CD4-positive, alpha-beta T cell (primary cell): ENCODE data around the gene TMEM87A. TPM values are rescaled to one million over a fixed set of nuclear protein-coding genes. Genes with fewer than 3 reads are reported as not detected.

Experiments used
- ATAC-seq: fragments of 200-7000 bp; cut with Tn5 transposase; one replicate; pipeline ENCODE4 v1.10.0; 2022; ENCODE audit warnings: mild to moderate bottlenecking; ENCODE audit not compliant: poor library complexity
- CTCF ChIA-PET: fragments of 350-600 bp; sonication (Branson Sonifier 250); formaldehyde crosslinking; loops from one replicate; lab custom pipeline; 2021; ENCODE audit warnings: antibody characterized with exemption, inconsistent platforms; lab: Charles Lee
- POLR2A ChIA-PET: fragments of 350-600 bp; sonication (Branson Sonifier 250); formaldehyde crosslinking; loops from one replicate; lab custom pipeline; 2021; ENCODE audit warnings: antibody characterized with exemption, inconsistent platforms; lab: Charles Lee
- DNase-seq, 14 experiments: peaks; one replicate each; pipeline ENCODE4 v3.0.0-alpha.2; 2013 to 2020; ENCODE audit warnings: mixed read lengths in 2 of 14
- H3K27ac ChIP-seq, 2 donors: one replicate each; pipeline versions ENCODE4 v1.5.1 to v1.7.0; 2013; ENCODE audit warnings: low read length in 2 of 2, low read depth in 1 of 2, mild to moderate bottlenecking in 1 of 2
- H3K27me3 ChIP-seq, 2 experiments: 1 replicate in 1 of 2; 2 replicates in 1 of 2; pipeline versions ENCODE4 v1.6.1 to v1.7.0; 2013; ENCODE audit warnings: low read length in 2 of 2, control low read depth in 1 of 2, mild to moderate bottlenecking in 1 of 2, moderate library complexity in 1 of 2; ENCODE audit not compliant: insufficient read depth in 2 of 2, control insufficient read depth in 1 of 2
- H3K36me3 ChIP-seq: one replicate; pipeline ENCODE4 v1.6.1; 2013; ENCODE audit warnings: low read length, control low read depth; ENCODE audit not compliant: insufficient read depth
- H3K4me1 ChIP-seq: one replicate; pipeline ENCODE4 v1.6.1; 2013; ENCODE audit warnings: low read length, control low read depth; ENCODE audit not compliant: insufficient read depth
- H3K4me3 ChIP-seq: one replicate; pipeline ENCODE4 v1.5.1; 2013; ENCODE audit warnings: mild to moderate bottlenecking, low read length, moderate library complexity
- H3K9me3 ChIP-seq, 2 experiments: 1 replicate in 1 of 2; 2 replicates in 1 of 2; pipeline versions ENCODE4 v1.6.1 to v1.7.0; 2013; ENCODE audit warnings: low read length in 2 of 2, mild to moderate bottlenecking in 2 of 2, control low read depth in 1 of 2, moderate library complexity in 1 of 2; ENCODE audit not compliant: control insufficient read depth in 1 of 2, insufficient read depth in 1 of 2
- H3K27ac Mint-ChIP-seq: one replicate; pipeline ENCODE4 v1.8.0; 2020; ENCODE audit warnings: mixed read lengths
- H3K27me3 Mint-ChIP-seq: one replicate; pipeline ENCODE4 v1.8.0; 2021; ENCODE audit warnings: mixed read lengths
- H3K36me3 Mint-ChIP-seq: one replicate; pipeline ENCODE4 v1.8.0; 2021; ENCODE audit warnings: low read depth, mixed read lengths
- H3K4me1 Mint-ChIP-seq: one replicate; pipeline ENCODE4 v1.8.0; 2021; ENCODE audit warnings: low read depth, mixed read lengths
- H3K4me3 Mint-ChIP-seq: one replicate; pipeline ENCODE4 v1.8.0; 2020; ENCODE audit warnings: mild to moderate bottlenecking, mixed read lengths
- H3K9me3 Mint-ChIP-seq: one replicate; pipeline ENCODE4 v1.8.0; 2020; ENCODE audit warnings: mixed read lengths
- intact Hi-C, 2 experiments: fragments of 100-400 bp; cut with DNase I in 1 of 2; cut with micrococcal nuclease in 1 of 2; formaldehyde crosslinking; loops; one replicate each; pipeline versions ENCODE4 v1.15.1 to v1.9.0; 2023 to 2025; cut with DNase I, micrococcal nuclease
- total RNA-seq, 174 experiments: library from RNA in 2 of 174; stranded (reverse) in 2 of 174; gene quantifications; one replicate each; pipeline ENCODE4 v1.2.3 and lab custom pipeline; 2021 to 2026
- TF ChIP-seq, protein P1 (sequence below): fragments of 200-600 bp; IDR thresholded peaks from one replicate; pipeline ENCODE4 v1.8.0; 2022; ENCODE audit warnings: antibody characterized with exemption, mild to moderate bottlenecking

Gene TMEM87A
- total RNA-seq, 2 experiments from 2014 or later: 48.7 to 51.4 TPM

DNA sequence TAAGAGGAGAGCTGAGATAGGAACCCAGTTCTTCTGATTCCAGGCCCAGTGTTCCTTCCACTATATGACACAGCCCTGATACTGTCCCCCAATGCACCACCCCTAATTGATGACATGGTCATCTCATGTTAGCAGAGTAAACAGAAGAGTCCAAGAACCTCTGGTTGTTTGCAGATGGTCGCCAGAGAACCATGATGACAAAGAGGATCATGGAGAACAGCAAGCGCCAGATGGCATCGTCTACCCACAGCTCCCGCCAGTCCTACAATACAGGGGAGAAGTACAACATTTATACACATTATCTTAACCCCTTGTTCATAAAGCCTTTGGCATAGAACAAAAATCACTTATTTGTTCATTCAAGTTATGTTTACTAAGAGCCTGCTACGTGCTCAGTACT lies 46.6 kb downstream of the TMEM87A start:
- ATAC-seq (no peak), DNase-seq (no peak)
- no peaks in the 10 kb centered on the region for H3K4me1 Mint-ChIP-seq
- intact Hi-C loops: no loop called here
- peaks cover 91% of the 10 kb centered on the region for H3K36me3 Mint-ChIP-seq
- Histone ChIP-seq H3K4me1 (no peaks in the 10 kb centered on the region), H3K27me3 (no peaks in the 10 kb centered on the region), H3K9me3 (no peaks in the 10 kb centered on the region), H3K36me3 (peaks cover 78% of the 10 kb centered on the region), H3K4me3 (no peak overlapping the region), H3K27ac (no peak overlapping the region)
- H3K4me3 Mint-ChIP-seq: no peak overlapping the region
- H3K27ac Mint-ChIP-seq: peak overlapping the region; percentile 5
- ChIA-PET POLR2A (no interaction called here), CTCF (no interaction called here)
- TF ChIP-seq, protein P1, sequence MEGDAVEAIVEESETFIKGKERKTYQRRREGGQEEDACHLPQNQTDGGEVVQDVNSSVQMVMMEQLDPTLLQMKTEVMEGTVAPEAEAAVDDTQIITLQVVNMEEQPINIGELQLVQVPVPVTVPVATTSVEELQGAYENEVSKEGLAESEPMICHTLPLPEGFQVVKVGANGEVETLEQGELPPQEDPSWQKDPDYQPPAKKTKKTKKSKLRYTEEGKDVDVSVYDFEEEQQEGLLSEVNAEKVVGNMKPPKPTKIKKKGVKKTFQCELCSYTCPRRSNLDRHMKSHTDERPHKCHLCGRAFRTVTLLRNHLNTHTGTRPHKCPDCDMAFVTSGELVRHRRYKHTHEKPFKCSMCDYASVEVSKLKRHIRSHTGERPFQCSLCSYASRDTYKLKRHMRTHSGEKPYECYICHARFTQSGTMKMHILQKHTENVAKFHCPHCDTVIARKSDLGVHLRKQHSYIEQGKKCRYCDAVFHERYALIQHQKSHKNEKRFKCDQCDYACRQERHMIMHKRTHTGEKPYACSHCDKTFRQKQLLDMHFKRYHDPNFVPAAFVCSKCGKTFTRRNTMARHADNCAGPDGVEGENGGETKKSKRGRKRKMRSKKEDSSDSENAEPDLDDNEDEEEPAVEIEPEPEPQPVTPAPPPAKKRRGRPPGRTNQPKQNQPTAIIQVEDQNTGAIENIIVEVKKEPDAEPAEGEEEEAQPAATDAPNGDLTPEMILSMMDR: no peak
- no peaks in the 10 kb centered on the region for H3K27me3 Mint-ChIP-seq
- no peaks in the 10 kb centered on the region for H3K9me3 Mint-ChIP-seq

DNA sequence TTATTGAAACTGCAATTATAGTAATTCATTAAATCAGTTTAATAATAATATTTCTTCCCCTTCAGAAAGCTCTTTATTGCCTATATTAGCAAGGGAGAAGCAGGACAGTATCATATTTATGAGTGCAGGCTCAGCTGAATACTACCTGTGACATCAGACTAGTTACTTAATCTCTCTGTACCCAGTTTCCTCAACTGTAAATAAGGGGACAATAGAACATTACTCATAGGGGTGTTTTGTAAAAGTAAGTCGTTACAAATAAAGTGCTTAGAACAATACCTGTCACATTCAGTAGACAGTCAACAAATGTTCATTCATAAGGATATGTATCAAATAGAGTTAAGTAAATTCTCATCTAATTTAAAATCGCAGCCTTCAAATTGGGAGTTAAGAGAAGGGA lies 53.0 kb downstream of the TMEM87A start:
- Mint-ChIP-seq H3K9me3 (no peaks in the 10 kb centered on the region), H3K4me1 (no peaks in the 10 kb centered on the region), H3K27me3 (no peaks in the 10 kb centered on the region), H3K27ac (no peak overlapping the region), H3K4me3 (no peak overlapping the region), H3K36me3 (peaks cover 83% of the 10 kb centered on the region)
- CTCF ChIA-PET: interaction anchor here (0.7 kb wide), 2 partner anchors 8 to 212 kb away, joined by 3 read pairs; no protein-coding TSS in a partner anchor
- ATAC-seq: no peak
- peaks cover 70% of the 10 kb centered on the region for H3K36me3 ChIP-seq
- POLR2A ChIA-PET: interaction anchor here (1.4 kb wide), 1 partner anchor 53 kb away, joined by 6 read pairs; the partner anchor contains the start of genes GANC and TMEM87A
- no peak for DNase-seq
- intact Hi-C loops: no loop called here
- TF ChIP-seq, protein P1: no peak
- no peaks in the 10 kb centered on the region for H3K4me1 ChIP-seq
- H3K27ac ChIP-seq: no peak overlapping the region
- no peaks in the 10 kb centered on the region for H3K27me3 ChIP-seq
- no peaks in the 10 kb centered on the region for H3K9me3 ChIP-seq
- no peak overlapping the region for H3K4me3 ChIP-seq

DNA sequence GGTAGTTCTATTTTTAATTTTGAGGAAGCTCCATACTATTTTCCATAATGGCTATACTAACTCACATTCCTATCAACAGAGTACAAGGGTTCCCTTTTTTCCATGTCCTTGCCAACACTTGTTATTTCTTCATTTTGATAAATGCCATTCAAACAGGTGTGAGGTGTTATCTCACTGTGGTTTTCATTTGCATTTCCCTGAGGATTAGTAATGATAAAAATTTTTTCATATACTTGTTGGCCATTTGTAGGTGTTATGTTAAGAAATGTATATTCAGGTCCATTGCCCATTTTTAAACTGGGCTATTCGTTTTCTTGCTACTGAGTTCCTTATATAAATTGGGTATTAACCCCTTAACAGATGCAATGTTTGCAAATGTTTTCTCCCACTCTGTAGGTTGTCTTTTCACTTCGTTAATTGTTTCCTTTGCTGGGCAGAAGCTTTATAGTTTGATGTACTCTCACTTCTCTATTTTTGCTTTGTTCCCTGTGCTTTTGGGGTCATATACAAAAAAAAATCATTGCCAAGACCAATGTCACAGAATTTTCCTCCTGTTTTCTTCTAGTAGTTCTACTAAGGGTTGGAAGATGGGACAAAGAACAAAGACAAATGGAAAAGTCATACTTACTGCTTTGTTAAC lies 54.2 kb downstream of the TMEM87A start:
- H3K27ac Mint-ChIP-seq: no peak overlapping the region
- no peak for DNase-seq
- intact Hi-C loops: no loop called here
- Histone ChIP-seq H3K36me3 (peaks cover 60% of the 10 kb centered on the region), H3K27ac (no peak overlapping the region), H3K9me3 (no peaks in the 10 kb centered on the region), H3K27me3 (no peaks in the 10 kb centered on the region), H3K4me1 (no peaks in the 10 kb centered on the region), H3K4me3 (no peak overlapping the region)
- CTCF ChIA-PET: interaction anchor here (0.7 kb wide), 2 partner anchors 9 to 213 kb away, joined by 3 read pairs; no protein-coding TSS in a partner anchor
- POLR2A ChIA-PET: interaction anchor here (1.4 kb wide), 1 partner anchor 54 kb away, joined by 6 read pairs; the partner anchor contains the start of genes GANC and TMEM87A
- TF ChIP-seq, protein P1: no peak
- no peaks in the 10 kb centered on the region for H3K4me1 Mint-ChIP-seq
- H3K27me3 Mint-ChIP-seq: no peaks in the 10 kb centered on the region
- H3K36me3 Mint-ChIP-seq: peaks cover 82% of the 10 kb centered on the region
- ATAC-seq: no peak
- no peak overlapping the region for H3K4me3 Mint-ChIP-seq
- no peaks in the 10 kb centered on the region for H3K9me3 Mint-ChIP-seq
